ENCODE data around the gene HSPA8. TPM values are rescaled to one million over a fixed set of nuclear protein-coding genes. Genes with fewer than 3 reads are reported as not detected.

The HSPA8 gene
- total RNA-seq, 2 experiments from 2014 or later, result 788 to 811 TPM

- no peaks in the 10 kb centered on the region for H3K27me3 Mint-ChIP-seq
- H3K27ac Mint-ChIP-seq, result peak overlapping the region; percentile 96
- no peaks in the 10 kb centered on the region for H3K9me3 Mint-ChIP-seq
- DNase-seq (no peak), ATAC-seq (ENCODE audit: poor library complexity) (no peak)
- peaks cover 48% of the 10 kb centered on the region for H3K4me1 ChIP-seq (ENCODE audit: insufficient read depth, low read length)
- H3K9me3 ChIP-seq (ENCODE audit: control insufficient read depth in 1 of 2, insufficient read depth in 1 of 2, low read length in 2 of 2), result no peaks in the 10 kb centered on the region
- no peak overlapping the region for H3K4me3 ChIP-seq (ENCODE audit: low read length)
- peak overlapping the region; percentile 60 for H3K4me3 Mint-ChIP-seq
- TF ChIP-seq CTCF (IDR thresholded peaks at IDR 0.05), result no peak
- ChIA-PET POLR2A (interaction anchor here (0.7 to 12.3 kb wide), 6 partner anchors 11 to 397 kb away, joined by 3 to 171 read pairs (median 62); partner anchors contain the start of gene HSPA8), CTCF (interaction anchor here (1.3 to 1.6 kb wide), 3 partner anchors 12 to 31 kb away, joined by 4 to 5 read pairs (median 4); no protein-coding TSS in a partner anchor)
- H3K36me3 Mint-ChIP-seq (ENCODE audit: low read depth), result no peaks in the 10 kb centered on the region
- peak overlapping the region; percentile 87 to 96 for H3K27ac ChIP-seq (ENCODE audit: low read depth in 1 of 2, low read length in 2 of 2)
- peaks cover 61% of the 10 kb centered on the region for H3K4me1 Mint-ChIP-seq (ENCODE audit: low read depth)
- no peaks in the 10 kb centered on the region for H3K36me3 ChIP-seq (ENCODE audit: insufficient read depth, low read length)
- no peaks in the 10 kb centered on the region for H3K27me3 ChIP-seq (ENCODE audit: control insufficient read depth in 1 of 2, insufficient read depth in 2 of 2, low read length in 2 of 2)
- intact Hi-C loops (cut with DNase I, micrococcal nuclease), result no loop called here
Observed at GRCh38 chr11:123072332-123072761, 10.4 kb upstream of the HSPA8 start.

- Mint-ChIP-seq H3K4me3 (peak overlapping the region; percentile 90), H3K36me3 (ENCODE audit: low read depth) (peaks cover 6% of the 10 kb centered on the region), H3K9me3 (no peaks in the 10 kb centered on the region), H3K27ac (peak overlapping the region; percentile 96), H3K4me1 (ENCODE audit: low read depth) (peaks cover 65% of the 10 kb centered on the region), H3K27me3 (no peaks in the 10 kb centered on the region)
- ATAC-seq (ENCODE audit: poor library complexity), result peak; percentile 87
- peak in 3 of 14 experiments; percentile 67 to 87 (median 69) for DNase-seq
- CTCF ChIA-PET, result interaction anchor here (0.8 to 2.3 kb wide), 5 partner anchors 12 to 33 kb away, joined by 3 to 5 read pairs (median 3); no protein-coding TSS in a partner anchor
- no peaks in the 10 kb centered on the region for H3K27me3 ChIP-seq (ENCODE audit: control insufficient read depth in 1 of 2, insufficient read depth in 2 of 2, low read length in 2 of 2)
- intact Hi-C loops (cut with DNase I, micrococcal nuclease), result loop anchor here in 1 of 2 experiments (1.0 to 2.0 kb wide), 2 partner anchors 8 to 17 kb away; partner anchors contain the start of gene HSPA8
- H3K27ac ChIP-seq (ENCODE audit: low read depth in 1 of 2, low read length in 2 of 2), result peak overlapping the region; percentile 87 to 96
- H3K4me3 ChIP-seq (ENCODE audit: low read length), result peak overlapping the region; percentile 52
- H3K36me3 ChIP-seq (ENCODE audit: insufficient read depth, low read length), result no peaks in the 10 kb centered on the region
- POLR2A ChIA-PET, result interaction anchor here (1.0 to 12.3 kb wide), 12 partner anchors 8 to 373 kb away, joined by 3 to 171 read pairs (median 5); partner anchors contain the start of gene HSPA8
- H3K9me3 ChIP-seq (ENCODE audit: control insufficient read depth in 1 of 2, insufficient read depth in 1 of 2, low read length in 2 of 2), result no peaks in the 10 kb centered on the region
- TF ChIP-seq CTCF (IDR thresholded peaks at IDR 0.05), result no peak
- peaks cover 66% of the 10 kb centered on the region for H3K4me1 ChIP-seq (ENCODE audit: insufficient read depth, low read length)
Observed at GRCh38 chr11:123069908-123070821, 8.2 kb upstream of the HSPA8 start.

- ATAC-seq (ENCODE audit: poor library complexity) (no peak), DNase-seq (no peak)
- Histone ChIP-seq H3K27ac (ENCODE audit: low read depth in 1 of 2, low read length in 2 of 2) (peak overlapping the region in 1 of 2 donors; percentile 100), H3K36me3 (ENCODE audit: insufficient read depth, low read length) (peaks cover 10% of the 10 kb centered on the region), H3K4me1 (ENCODE audit: insufficient read depth, low read length) (peaks cover 54% of the 10 kb centered on the region), H3K27me3 (ENCODE audit: control insufficient read depth in 1 of 2, insufficient read depth in 2 of 2, low read length in 2 of 2) (no peaks in the 10 kb centered on the region), H3K9me3 (ENCODE audit: control insufficient read depth in 1 of 2, insufficient read depth in 1 of 2, low read length in 2 of 2) (no peaks in the 10 kb centered on the region), H3K4me3 (ENCODE audit: low read length) (no peak overlapping the region)
- H3K9me3 Mint-ChIP-seq, result no peaks in the 10 kb centered on the region
- intact Hi-C loops (cut with DNase I, micrococcal nuclease), result no loop called here
- H3K27ac Mint-ChIP-seq, result peak overlapping the region; percentile 98
- peaks cover 66% of the 10 kb centered on the region for H3K4me1 Mint-ChIP-seq (ENCODE audit: low read depth)
- CTCF ChIA-PET, result interaction anchor here (1.0 to 1.1 kb wide), 2 partner anchors 12 to 37 kb away, joined by 3 read pairs; no protein-coding TSS in a partner anchor
- H3K36me3 Mint-ChIP-seq (ENCODE audit: low read depth), result peaks cover 39% of the 10 kb centered on the region
- peak overlapping the region; percentile 73 for H3K4me3 Mint-ChIP-seq
- no peak for TF ChIP-seq CTCF (IDR thresholded peaks at IDR 0.05)
- POLR2A ChIA-PET, result interaction anchor here (6.6 to 12.8 kb wide), 3 partner anchors 11 to 37 kb away, joined by 171 to 226 read pairs (median 182); no protein-coding TSS in a partner anchor
- no peaks in the 10 kb centered on the region for H3K27me3 Mint-ChIP-seq
Observed at GRCh38 chr11:123065621-123066020, 3.7 kb upstream of the HSPA8 start.
